ENCODE measurements around the gene LTBP4.
"Not testable (repeated sequence)": the region's sequence is repeated elsewhere in the genome, so short reads cannot be mapped to it uniquely, and the experiment has no call there.

LTBP4 gene

GRCh38 chr19:40627486-40628279 lies 26.5 kb downstream of the LTBP4 start:
- no peak for DNase-seq (ENCODE audit: low read depth)

DNA sequence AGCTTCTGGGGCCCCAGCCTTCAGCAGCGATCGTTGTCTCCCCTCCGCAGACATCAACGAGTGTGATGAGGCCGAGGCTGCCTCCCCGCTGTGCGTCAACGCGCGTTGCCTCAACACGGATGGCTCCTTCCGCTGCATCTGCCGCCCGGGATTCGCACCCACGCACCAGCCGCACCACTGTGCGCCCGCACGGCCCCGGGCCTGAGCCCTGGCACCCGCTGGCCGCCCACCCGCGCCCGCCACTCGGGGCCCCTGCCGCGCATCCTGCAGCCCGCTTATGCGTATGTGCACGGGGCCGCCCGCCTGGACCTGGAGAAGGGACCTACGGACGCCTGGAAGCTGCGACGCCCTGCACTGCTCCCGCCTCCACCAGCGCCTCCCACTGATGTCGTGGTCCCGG lies 28.2 kb downstream of the LTBP4 start:
- DNase-seq (ENCODE audit: low read depth): no peak

- no peak for DNase-seq (ENCODE audit: low read depth)
Measured at GRCh38 chr19:40630571-40631160, 29.5 kb downstream of the LTBP4 start.

GRCh38 chr19:40632311-40633036 lies 31.3 kb downstream of the LTBP4 start:
- DNase-seq (ENCODE audit: low read depth): no peak

DNA sequence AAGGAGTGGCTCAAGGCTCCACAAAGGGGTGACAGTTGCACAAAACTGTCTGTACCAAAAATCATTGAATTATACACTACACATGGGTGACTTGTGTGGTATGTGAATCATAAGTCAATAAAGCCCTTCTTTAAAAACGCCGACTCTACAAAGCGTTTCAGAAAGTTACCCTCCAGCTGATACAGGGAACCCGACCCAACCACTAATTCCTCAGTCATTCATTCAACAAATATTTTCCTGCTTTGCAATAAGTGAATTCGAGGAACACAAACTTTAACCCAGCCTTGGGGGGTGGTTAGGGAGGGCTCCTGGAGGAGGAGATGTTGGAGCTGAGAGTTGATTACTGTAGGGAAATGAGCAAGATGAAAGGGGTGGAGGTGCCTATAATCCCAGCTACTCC lies 32.0 kb downstream of the LTBP4 start:
- DNase-seq (ENCODE audit: low read depth): no peak

GRCh38 chr19:40638327-40638726 lies 37.2 kb downstream of the LTBP4 start:
- no peak for DNase-seq (ENCODE audit: low read depth)

DNA sequence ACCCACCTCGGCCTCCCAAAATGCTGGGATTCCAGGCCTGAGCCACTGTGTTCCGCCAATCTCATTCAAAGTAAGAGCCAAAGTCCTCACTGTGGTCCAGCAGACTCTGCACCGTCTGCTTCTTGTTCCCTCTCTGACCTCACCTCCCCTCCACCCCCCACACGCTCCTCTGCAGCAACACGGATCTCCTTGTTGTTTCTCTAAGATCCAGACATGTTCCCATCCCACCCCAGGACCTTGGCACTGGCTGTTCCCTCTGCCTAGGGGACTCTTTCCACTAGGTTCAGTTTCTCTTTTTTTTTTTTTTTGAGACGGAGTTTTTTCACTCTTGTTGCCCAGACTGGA lies 38.4 kb downstream of the LTBP4 start:
- DNase-seq (ENCODE audit: low read depth): no peak

- DNase-seq (ENCODE audit: low read depth): no peak
Measured at GRCh38 chr19:40640744-40641143, 39.6 kb downstream of the LTBP4 start.

- no peak for DNase-seq (ENCODE audit: low read depth)
Measured at GRCh38 chr19:40641281-40641680, 40.1 kb downstream of the LTBP4 start.

DNA sequence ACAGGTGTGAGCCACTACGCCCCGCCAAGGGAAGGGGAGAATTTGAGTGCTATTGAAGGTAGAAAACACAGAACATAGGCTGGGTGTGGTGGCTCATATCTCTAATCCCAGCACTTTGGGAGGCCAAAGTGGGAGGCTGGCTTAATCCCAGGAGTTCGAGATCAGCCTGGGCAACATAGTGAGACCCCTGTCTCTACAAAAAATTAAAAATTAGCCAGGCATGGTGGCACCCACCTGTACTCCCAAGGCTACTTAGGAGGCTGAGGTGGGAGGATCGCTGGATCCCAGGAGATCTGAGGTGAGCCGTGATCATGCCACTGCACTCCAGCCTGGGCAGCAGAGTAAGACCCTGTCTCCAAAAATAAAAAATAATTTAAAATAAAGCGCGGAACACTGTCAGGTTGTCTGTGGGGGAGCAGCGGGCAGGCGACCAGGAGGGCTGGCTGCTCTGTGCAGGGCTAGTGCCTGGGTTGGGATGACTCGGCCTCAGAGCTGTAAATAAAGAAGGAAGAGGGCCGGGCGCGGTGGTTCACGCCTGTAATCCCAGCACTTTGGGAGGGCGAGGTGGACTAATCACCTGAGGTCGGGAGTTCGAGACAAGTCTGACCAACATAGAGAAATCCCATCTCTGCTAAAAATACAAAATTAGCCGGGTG lies 41.0 kb downstream of the LTBP4 start:
- no peak for DNase-seq (ENCODE audit: low read depth)

DNA sequence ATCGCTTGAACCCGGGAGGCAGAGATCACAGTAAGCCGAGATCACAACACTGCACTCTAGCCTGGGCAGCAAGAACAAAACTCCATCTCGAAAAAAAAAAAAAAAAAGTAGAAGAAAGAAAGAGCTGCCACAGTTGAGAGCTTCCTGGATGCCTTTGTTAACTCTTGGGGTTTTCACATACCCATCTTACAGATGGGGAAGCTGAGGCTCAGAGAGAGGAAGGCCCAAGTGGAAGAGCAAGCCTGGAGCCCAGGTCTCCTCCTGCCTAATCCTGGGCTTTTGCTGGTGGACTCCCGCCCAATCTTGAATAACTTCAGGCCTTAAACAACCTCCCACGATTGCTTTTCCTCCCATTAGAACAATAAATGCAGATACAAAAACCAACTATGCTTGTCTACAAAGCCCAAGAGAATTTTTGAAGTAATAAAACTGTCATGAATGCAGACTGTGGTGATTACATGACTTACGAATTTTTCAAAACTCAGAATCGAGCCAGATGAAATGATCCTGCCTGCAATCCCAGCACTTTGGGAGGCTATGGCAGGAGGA lies 41.7 kb downstream of the LTBP4 start:
- DNase-seq (ENCODE audit: low read depth): no peak

DNA sequence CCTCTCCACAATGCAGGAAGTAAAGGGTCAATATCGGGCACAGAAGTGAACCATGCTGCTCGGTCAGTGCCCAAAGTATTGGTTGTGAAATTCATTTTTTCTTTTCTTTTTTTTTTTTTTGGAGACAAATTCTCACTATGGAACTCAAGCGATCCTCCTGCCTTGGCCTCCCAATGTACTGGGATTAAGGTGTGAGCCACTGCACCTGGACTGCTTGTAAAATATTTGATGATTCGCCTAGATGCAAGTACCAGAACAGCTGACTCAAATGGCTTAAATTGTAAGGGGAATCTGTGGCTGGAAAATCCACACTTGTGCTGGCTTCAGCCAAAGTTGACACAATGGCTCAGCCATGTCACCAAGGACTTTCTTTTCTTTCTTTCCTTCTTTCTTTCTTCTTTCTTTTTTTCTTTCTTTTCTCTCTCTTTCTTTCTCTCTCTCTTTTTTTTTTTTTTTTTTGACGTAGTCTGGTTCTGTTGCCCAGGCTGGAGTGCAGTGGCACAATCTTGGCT lies 45.6 kb downstream of the LTBP4 start:
- no peak for DNase-seq (ENCODE audit: low read depth)

- not testable (repeated sequence) for DNase-seq (ENCODE audit: low read depth)
Measured at GRCh38 chr19:40649903-40650675, 48.9 kb downstream of the LTBP4 start.

DNA sequence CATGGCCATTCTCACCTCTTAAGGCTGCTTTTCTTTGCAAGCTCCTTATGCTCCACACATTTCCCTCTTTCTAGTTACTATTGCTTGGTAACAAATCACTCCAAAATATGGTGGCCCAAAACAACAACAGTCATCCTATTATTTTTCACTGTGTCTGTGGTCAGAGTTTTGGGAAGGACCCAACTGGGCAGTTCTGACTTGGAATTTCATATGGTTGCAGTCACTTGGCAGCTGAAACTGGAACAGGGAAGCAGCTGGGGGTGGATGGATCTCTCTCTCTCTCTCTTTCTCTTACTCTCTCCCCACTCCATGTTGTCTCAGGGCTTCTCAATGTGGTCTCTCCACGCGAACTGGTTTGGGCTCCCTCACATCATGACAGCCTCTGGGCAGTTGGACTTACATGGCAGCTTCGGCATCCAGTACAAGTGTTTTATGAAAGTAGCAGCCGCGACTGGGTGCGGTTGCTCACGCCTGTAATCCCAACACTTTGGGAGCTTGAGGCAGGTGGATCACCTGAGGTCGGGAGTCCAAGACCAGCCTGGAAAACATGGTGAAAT lies 49.7 kb downstream of the LTBP4 start:
- DNase-seq (ENCODE audit: low read depth): no peak

- DNase-seq (ENCODE audit: low read depth): not testable (repeated sequence)
Measured at GRCh38 chr19:40652303-40652702, 51.1 kb downstream of the LTBP4 start.

- not testable (repeated sequence) for DNase-seq (ENCODE audit: low read depth)
Measured at GRCh38 chr19:40655684-40656083, 54.5 kb downstream of the LTBP4 start.

DNA sequence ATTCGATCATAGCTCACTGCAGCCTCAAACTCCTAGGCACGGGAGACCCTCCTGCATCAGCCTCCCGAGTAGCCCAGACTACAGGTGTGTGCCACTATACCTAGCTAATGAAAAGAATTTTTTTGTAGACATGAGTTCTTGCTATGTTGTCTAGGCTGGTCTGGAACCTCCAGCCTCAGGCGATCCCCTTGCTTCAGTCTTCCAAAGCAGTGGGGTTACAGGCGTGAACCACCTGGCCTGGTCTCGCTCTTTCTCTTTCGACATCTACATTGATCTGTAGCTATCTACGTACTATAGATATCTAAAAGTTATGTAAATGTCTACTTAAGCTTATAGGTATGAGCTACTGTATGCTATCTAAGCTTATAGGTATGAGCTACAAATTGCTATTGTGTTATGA lies 56.9 kb downstream of the LTBP4 start:
- no peak for DNase-seq (ENCODE audit: low read depth)

- no peak for DNase-seq (ENCODE audit: low read depth)
Measured at GRCh38 chr19:40659116-40659515, 57.9 kb downstream of the LTBP4 start.

GRCh38 chr19:40659566-40659965 lies 58.4 kb downstream of the LTBP4 start:
- DNase-seq (ENCODE audit: low read depth): no peak

GRCh38 chr19:40661616-40662015 lies 60.4 kb downstream of the LTBP4 start:
- no peak for DNase-seq (ENCODE audit: low read depth)

All from T follicular helper cell (primary cell).